Effector memory CD4-positive, alpha-beta T cell (primary cell): Measurements from ENCODE around the gene NAV2.

Experiments used
- DNase-seq, 3 donors: peaks; one replicate each; pipeline ENCODE4 v3.0.0-alpha.2; 2020
- H3K27ac ChIP-seq: 2 replicates; pipeline ENCODE4 v1.7.0; 2013; ENCODE audit warnings: mild to moderate bottlenecking, low read length, moderate library complexity; ENCODE audit not compliant: insufficient read depth, poor library complexity, severe bottlenecking
- H3K27me3 ChIP-seq: replicated peaks from 2 replicates; pipeline ENCODE4 v1.7.0; 2013; ENCODE audit warnings: mild to moderate bottlenecking, low read length; ENCODE audit not compliant: insufficient read depth, control insufficient read depth, poor library complexity, severe bottlenecking
- H3K36me3 ChIP-seq: 2 replicates; pipeline ENCODE4 v1.7.0; 2013; ENCODE audit warnings: mild to moderate bottlenecking, low read length, moderate library complexity; ENCODE audit not compliant: control insufficient read depth, insufficient read depth
- H3K4me1 ChIP-seq: 2 replicates; pipeline ENCODE4 v1.7.0; 2013; ENCODE audit warnings: low read length, mild to moderate bottlenecking; ENCODE audit not compliant: control insufficient read depth, insufficient read depth, poor library complexity, severe bottlenecking
- H3K4me3 ChIP-seq: 2 replicates; pipeline ENCODE4 v1.7.0; 2013; ENCODE audit warnings: low read length, low read depth, mild to moderate bottlenecking; ENCODE audit not compliant: insufficient read depth, poor library complexity, severe bottlenecking
- H3K9me3 ChIP-seq: 2 replicates; pipeline ENCODE4 v1.7.0; 2013; ENCODE audit warnings: mild to moderate bottlenecking, low read length, moderate library complexity; ENCODE audit not compliant: control insufficient read depth

NAV2 gene

DNA sequence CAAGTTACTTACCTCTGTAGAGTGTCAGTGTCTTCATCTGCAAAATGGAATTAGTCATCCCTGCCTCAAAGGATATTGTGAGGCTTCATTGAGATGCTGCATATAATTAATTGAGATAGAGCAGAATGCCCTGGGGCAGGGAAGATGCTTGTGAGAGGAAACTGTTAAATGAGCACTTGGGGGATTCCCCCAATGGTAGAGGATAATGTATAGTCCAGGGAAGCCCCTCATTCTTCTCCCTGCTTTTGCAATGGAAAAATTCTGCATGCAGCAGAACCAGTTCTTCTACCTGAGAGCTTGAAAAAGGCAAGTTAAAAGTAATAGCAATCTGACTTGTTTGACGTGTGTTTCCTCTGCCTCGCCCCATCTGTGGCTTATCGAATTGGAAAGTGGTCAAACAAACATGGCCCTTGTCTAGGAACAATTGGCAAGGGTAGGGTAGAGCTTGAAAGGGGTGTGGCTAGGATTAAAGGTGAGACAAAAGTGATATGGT lies 90.9 kb downstream of the NAV2 start:
- Histone ChIP-seq H3K4me3 (no peak overlapping the region), H3K4me1 (no peaks in the 10 kb centered on the region), H3K36me3 (no peaks in the 10 kb centered on the region), H3K9me3 (no peaks in the 10 kb centered on the region), H3K27ac (no peak overlapping the region), H3K27me3 (no peaks in the 10 kb centered on the region)
- DNase-seq, result no peak

DNA sequence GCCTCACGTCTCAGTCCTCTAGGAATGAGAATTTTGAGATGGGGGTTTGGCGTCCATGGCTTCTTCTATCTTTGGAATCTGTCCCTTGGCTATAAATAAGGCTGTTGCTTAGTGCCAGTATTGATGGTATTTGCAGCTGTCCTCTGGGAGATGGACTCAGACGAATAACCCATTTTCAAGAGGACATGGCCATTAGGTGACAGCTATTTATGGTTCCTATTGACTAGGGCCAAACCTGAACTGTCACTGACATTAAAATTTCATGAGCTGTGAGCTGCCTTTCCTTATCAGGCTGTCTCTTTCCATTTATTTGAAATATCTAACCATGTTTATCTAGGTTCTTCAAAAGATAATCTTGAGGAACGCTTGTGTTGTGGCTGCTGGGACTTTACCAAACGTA lies 92.7 kb downstream of the NAV2 start:
- no peak for DNase-seq
- no peaks in the 10 kb centered on the region for H3K27me3 ChIP-seq
- H3K4me1 ChIP-seq, result no peaks in the 10 kb centered on the region
- no peaks in the 10 kb centered on the region for H3K9me3 ChIP-seq
- no peaks in the 10 kb centered on the region for H3K36me3 ChIP-seq
- no peak overlapping the region for H3K27ac ChIP-seq
- H3K4me3 ChIP-seq, result no peak overlapping the region

DNA sequence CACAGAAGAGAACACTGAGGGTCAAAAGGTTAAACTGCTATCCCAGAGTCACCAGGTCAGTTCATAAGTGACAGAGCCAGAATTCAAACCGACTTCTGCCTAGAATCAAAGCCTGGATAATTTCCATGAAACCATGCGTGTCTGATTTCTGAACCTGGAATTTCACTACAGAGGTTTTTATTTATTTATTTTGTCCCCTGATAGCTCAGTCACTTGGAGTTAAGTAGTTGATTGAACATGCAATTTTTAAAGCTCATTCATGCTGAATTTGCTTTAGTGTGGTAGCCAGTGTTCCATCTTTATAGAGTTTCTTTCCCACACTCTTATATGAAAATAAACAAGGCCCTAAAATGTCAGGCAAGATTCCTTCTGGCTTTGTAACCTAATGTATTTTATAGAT lies 93.2 kb downstream of the NAV2 start:
- DNase-seq, result no peak
- Histone ChIP-seq H3K9me3 (no peaks in the 10 kb centered on the region), H3K27me3 (no peaks in the 10 kb centered on the region), H3K27ac (no peak overlapping the region), H3K36me3 (no peaks in the 10 kb centered on the region), H3K4me3 (no peak overlapping the region), H3K4me1 (no peaks in the 10 kb centered on the region)

DNA sequence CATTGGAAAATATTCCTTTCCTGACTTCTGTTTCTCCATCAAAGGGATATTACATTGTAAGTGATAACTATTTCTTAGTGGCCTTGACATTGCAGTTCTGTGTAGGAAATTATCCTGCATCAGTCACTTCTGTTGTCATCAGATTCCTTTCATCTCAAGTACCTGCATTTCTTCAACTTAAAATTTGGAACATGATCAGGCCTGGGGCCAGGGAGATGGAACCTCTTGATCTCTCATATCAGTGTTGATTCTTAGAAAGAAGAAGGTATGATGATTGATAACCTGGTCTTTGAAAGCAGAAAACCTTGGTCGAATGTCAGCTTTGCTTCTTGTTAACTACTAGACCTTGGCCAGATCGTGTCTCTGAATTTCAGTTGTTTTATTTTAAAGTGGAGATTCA lies 93.6 kb downstream of the NAV2 start:
- Histone ChIP-seq H3K27ac (no peak overlapping the region), H3K36me3 (no peaks in the 10 kb centered on the region), H3K4me1 (no peaks in the 10 kb centered on the region), H3K4me3 (no peak overlapping the region), H3K9me3 (no peaks in the 10 kb centered on the region), H3K27me3 (no peaks in the 10 kb centered on the region)
- no peak for DNase-seq

DNA sequence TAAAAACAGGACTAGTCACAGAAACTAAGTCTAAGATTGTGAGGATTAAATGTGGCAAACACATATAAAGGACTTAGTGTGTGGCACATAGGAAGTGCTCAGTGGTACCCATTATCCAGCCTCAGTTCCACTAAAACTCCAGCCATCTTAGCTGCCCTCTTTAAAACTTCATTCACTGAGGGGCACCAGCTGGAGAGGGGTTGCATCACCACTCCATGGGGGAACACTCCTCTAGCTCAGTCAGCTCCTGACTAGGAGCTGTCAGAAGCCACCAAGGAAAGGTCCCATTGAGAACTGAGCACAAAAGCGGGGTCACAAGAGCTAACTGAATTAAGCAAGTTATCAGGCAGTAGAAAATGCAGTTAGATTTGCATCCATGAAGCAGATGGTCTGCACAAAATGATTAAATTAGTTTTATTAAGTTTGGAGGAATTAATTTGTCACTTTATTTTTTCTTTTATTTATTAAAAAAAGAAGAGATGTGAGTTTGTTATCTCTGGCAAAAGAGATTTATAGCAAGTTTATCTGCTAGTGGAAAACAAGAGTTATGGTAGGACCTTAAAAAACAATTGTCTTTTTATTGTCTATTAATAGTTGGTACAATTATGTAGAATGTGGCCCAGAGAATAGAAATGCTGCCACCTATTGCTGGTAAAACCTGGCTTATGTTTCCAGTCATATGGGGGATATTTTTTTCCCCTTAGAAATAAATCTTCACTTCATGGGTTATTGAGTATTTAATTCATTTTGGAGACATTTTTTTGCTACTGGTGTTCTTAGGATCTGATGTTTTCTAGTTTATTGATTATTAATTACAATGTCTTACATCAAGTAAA lies 95.7 kb downstream of the NAV2 start:
- no peaks in the 10 kb centered on the region for H3K4me1 ChIP-seq
- no peak overlapping the region for H3K4me3 ChIP-seq
- no peaks in the 10 kb centered on the region for H3K9me3 ChIP-seq
- no peak overlapping the region for H3K27ac ChIP-seq
- H3K36me3 ChIP-seq, result no peaks in the 10 kb centered on the region
- no peaks in the 10 kb centered on the region for H3K27me3 ChIP-seq
- no peak for DNase-seq

DNA sequence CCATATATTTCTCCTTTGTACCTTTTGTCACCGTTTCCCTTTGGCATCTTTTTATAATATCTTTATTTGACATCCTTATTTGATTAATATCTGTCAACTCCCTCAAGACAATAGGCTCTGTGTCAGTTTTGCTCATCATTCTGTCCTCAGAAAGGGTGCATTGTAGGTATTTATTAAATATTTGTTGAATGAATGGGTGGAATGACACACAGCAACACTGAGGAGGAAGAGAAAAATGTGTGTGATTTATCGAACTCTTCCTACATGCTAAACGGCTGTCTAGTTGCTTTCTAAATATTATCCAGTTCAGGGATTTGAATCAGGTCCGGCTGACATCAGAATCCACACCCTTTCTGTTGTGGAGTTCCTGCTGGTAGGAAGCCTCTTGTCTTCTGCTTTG lies 98.2 kb downstream of the NAV2 start:
- no peak overlapping the region for H3K4me3 ChIP-seq
- H3K9me3 ChIP-seq, result no peaks in the 10 kb centered on the region
- H3K27ac ChIP-seq, result no peak overlapping the region
- DNase-seq, result no peak
- H3K36me3 ChIP-seq, result no peaks in the 10 kb centered on the region
- no peaks in the 10 kb centered on the region for H3K27me3 ChIP-seq
- no peaks in the 10 kb centered on the region for H3K4me1 ChIP-seq

DNA sequence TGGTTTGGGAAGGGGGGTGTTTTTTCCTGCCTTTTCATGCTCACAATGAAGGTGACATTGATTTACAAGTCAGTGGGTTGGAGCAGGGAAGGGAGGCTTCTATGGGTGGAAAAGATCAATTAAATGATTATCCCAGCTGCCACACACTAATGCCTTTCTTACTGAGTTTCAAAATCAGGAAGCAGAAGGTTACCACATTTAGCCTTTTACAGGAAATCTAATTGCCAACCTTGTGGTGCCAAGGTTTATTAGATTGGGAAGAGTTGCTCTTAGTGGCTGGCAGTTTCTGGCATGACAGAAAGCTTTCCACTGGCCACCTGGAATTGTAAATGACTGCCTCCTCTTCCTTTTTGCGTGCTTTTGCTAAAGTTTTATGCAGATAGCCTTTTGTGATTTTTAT lies 98.7 kb downstream of the NAV2 start:
- DNase-seq, result no peak
- Histone ChIP-seq H3K27ac (no peak overlapping the region), H3K27me3 (no peaks in the 10 kb centered on the region), H3K36me3 (no peaks in the 10 kb centered on the region), H3K9me3 (no peaks in the 10 kb centered on the region), H3K4me1 (no peaks in the 10 kb centered on the region), H3K4me3 (no peak overlapping the region)

DNA sequence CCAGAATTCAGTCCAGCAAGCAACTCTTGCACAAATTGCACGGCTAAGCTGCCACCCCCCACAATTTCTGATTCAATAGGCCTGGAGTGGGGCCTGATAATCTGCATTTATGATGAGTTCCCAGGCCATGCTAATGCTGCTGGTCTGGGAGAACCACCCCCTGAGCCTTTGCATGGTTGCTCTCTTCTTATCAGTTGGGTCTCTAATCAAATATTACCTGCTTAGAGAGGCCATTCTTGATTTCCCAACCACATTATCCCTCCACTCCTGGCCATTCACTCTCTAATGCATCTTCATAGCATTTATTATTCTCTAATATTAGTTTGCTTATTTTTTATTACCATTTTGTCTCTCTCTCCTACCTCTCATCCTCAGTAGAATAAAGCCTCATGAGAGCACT lies 99.5 kb downstream of the NAV2 start:
- no peaks in the 10 kb centered on the region for H3K4me1 ChIP-seq

DNA sequence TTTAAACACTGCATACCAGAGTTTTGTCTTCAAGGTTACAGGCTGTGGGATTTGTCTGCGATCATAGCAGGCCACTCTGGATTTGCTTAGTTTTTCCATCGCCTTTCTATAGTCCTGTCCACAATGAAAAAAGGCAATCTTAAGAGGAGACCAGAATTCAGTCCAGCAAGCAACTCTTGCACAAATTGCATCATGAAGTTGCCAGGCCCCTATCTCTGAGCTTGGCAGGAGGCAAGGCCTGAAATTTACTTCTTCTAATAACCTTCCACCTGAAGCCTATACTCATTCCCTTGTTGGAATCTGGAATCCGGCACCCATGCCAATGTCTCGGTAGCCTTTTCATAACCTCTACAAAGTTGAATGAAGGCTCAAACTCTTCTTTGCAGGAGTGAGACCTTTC lies 100.1 kb downstream of the NAV2 start:
- H3K9me3 ChIP-seq, result no peaks in the 10 kb centered on the region
- H3K4me3 ChIP-seq, result no peak overlapping the region
- H3K27me3 ChIP-seq, result no peaks in the 10 kb centered on the region
- H3K36me3 ChIP-seq, result no peaks in the 10 kb centered on the region
- DNase-seq, result no peak
- no peak overlapping the region for H3K27ac ChIP-seq
- no peaks in the 10 kb centered on the region for H3K4me1 ChIP-seq

More for the DNA sequence above, 99.5 kb downstream of the NAV2 start:
- Histone ChIP-seq H3K27me3 (no peaks in the 10 kb centered on the region), H3K4me3 (no peak overlapping the region), H3K27ac (no peak overlapping the region), H3K36me3 (no peaks in the 10 kb centered on the region), H3K9me3 (no peaks in the 10 kb centered on the region)
- DNase-seq, result no peak

DNA sequence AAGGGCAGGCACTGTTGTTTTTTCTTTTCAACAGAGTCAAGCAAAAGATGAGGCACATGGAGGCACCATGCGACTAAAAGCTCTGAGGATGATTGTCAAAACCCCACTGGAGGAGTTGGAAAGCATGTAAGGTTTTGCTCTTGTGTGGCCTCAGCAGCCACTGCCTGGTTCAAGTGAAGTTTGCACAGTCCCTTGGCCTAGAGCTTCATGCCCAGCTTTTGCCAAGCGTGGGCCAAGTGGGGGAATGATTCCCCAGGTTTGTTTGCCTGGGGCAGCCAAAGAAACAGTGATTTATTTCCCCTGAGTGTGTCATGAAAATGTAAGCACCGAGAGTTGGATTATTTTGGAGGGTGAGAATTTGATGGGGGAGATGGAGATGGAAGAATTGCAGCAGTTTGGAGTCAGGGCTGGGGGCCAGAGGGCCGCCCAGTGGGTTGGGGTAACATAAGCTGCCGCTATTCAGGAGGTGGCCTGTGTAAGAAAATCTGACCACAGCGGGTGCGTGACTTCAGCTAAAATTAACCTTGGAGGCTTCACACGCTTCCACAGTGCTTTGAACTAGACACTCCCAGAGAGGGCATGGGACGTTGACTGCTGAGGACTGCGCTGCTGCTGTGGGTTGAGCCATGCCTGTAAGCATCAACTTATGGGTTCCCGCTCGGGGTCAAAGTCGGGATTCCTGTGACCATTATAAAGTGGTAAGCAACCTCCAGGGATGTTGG lies 100.7 kb downstream of the NAV2 start:
- Histone ChIP-seq H3K27me3 (no peaks in the 10 kb centered on the region), H3K27ac (no peak overlapping the region), H3K4me1 (no peaks in the 10 kb centered on the region), H3K4me3 (no peak overlapping the region), H3K9me3 (no peaks in the 10 kb centered on the region), H3K36me3 (no peaks in the 10 kb centered on the region)
- no peak for DNase-seq
